ENCODE measurements around the gene DNM3. TPM values are rescaled to one million over a fixed set of nuclear protein-coding genes. Genes with fewer than 3 reads are reported as not detected.

DNM3 gene
- total RNA-seq, 1 donor from 2014 or later: 15.4 TPM

DNA sequence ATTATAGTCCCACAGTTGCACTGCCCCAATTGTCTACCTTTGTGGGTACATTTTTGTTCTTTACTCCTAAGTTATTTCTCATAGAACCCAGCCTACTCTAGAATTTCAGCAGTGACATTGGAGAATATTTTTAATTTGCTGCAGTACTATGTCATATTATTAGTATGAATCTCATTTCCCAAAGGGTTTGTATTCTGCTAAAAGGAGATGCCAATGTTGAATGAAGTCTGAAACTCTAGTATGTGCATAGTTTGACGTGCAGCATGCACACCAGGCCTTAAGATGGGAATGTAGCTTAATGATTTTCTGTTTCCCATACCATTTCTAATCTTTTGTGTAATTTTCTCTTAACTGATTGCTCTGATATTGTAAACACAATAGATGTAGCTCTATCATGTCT is 568.7 kb downstream of the DNM3 start:
- intact Hi-C loops (cut with DNase I): no loop called here
- Histone ChIP-seq H3K4me3 (no peak overlapping the region), H3K27ac (no peak overlapping the region), H3K27me3 (no peaks in the 10 kb centered on the region), H3K9me3 (no peaks in the 10 kb centered on the region), H3K36me3 (no peaks in the 10 kb centered on the region), H3K4me1 (no peaks in the 10 kb centered on the region)
- DNase-seq (no peak), ATAC-seq (no peak)
- no peak for TF ChIP-seq CTCF (IDR thresholded peaks at IDR 0.05)

DNA sequence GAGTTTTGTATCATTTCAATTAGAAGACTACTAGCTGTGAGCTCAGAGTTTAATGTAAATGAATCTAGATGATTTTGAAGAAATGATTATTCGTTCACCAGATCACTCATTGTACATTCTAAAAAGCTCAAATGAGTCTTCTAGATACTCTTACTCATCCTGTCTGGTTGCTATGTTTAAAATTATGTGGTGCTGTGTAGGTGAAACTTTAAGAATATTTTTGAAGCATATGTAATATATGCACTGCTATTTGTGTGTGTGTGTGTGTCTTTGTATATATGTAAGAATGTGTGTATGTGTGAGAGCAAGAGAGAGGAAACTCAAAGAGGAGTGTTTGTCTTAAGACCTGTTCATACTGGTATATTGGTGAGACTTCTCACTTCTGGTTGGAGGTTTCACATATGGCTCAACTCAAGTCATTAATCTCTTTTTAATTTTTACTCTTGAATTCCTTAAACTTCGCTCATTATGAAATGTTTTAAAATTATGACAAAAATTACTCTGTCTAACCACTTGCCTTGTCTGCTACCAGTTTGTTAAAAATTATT is 570.6 kb downstream of the DNM3 start:
- ATAC-seq: no peak

DNA sequence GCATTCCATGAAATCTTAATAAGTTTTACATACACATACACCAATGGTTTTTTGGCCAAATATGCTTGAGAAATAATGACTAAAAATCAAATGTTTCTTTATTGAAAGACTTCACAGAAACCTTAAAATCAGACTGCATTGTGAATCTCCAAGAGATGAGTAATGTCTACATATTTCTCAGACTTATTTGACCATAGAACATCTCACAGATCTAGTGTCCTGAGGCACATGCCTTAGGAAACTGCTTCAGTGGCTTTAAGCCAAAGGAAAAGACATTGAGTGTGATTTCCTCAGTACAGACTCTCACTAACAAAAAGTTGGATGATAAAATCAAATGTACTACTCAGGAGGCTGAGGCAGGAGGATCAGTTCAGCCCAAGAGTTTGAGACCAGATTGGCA is 573.0 kb downstream of the DNM3 start:
- Histone ChIP-seq H3K4me1 (no peaks in the 10 kb centered on the region), H3K9me3 (no peaks in the 10 kb centered on the region), H3K4me3 (no peak overlapping the region), H3K36me3 (no peaks in the 10 kb centered on the region), H3K27ac (no peak overlapping the region), H3K27me3 (no peaks in the 10 kb centered on the region)
- intact Hi-C loops (cut with DNase I): no loop called here
- ATAC-seq (no peak), DNase-seq (no peak)
- no peak for TF ChIP-seq CTCF (IDR thresholded peaks at IDR 0.05)

More for the DNA sequence above, 570.6 kb downstream of the DNM3 start:
- DNase-seq: no peak
- no peak overlapping the region for H3K27ac ChIP-seq
- no peak for TF ChIP-seq CTCF (IDR thresholded peaks at IDR 0.05)
- no peaks in the 10 kb centered on the region for H3K9me3 ChIP-seq
- no peaks in the 10 kb centered on the region for H3K36me3 ChIP-seq
- no peak overlapping the region for H3K4me3 ChIP-seq
- H3K4me1 ChIP-seq: no peaks in the 10 kb centered on the region
- intact Hi-C loops (cut with DNase I): no loop called here
- H3K27me3 ChIP-seq: no peaks in the 10 kb centered on the region

DNA sequence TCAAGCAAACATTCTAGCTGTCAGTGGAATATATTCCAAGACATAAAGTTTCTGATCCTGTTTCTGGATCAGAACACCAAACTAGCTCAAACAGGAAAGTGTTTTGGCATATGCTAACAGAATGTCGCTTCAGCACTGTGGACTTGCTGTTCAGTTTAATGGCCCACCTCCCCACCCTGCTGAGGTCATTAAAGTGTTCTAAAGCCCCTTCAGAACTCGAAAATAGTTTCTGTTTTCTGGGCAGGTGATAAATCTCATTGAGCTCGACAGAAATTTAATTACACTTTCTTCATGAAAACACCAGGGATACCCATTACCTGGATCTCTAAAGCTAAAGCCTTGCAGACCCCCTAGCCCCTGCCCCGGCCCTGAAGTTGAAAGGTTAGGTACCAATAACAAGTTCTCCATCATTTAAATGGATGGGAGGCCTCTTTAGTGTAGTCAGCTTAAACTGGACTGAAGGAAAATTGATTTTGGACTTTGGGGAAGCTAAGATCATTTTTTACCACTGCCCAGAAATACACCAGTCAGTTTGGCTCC is 575.3 kb downstream of the DNM3 start:
- Histone ChIP-seq H3K4me3 (no peak overlapping the region), H3K9me3 (no peaks in the 10 kb centered on the region), H3K4me1 (no peaks in the 10 kb centered on the region), H3K36me3 (no peaks in the 10 kb centered on the region), H3K27me3 (no peaks in the 10 kb centered on the region), H3K27ac (no peak overlapping the region)
- intact Hi-C loops (cut with DNase I): no loop called here
- TF ChIP-seq CTCF (IDR thresholded peaks at IDR 0.05): no peak
- no peak for DNase-seq
- no peak for ATAC-seq

- intact Hi-C loops (cut with DNase I): no loop called here
- Histone ChIP-seq H3K4me1 (no peaks in the 10 kb centered on the region), H3K27ac (no peak overlapping the region), H3K4me3 (no peak overlapping the region), H3K27me3 (no peaks in the 10 kb centered on the region), H3K9me3 (no peaks in the 10 kb centered on the region), H3K36me3 (no peaks in the 10 kb centered on the region)
- DNase-seq (no peak), ATAC-seq (no peak)
- TF ChIP-seq CTCF (IDR thresholded peaks at IDR 0.05): no peak
These were observed 576.3 kb downstream of the DNM3 start for GRCh38 chr1:172417557-172417956.

DNA sequence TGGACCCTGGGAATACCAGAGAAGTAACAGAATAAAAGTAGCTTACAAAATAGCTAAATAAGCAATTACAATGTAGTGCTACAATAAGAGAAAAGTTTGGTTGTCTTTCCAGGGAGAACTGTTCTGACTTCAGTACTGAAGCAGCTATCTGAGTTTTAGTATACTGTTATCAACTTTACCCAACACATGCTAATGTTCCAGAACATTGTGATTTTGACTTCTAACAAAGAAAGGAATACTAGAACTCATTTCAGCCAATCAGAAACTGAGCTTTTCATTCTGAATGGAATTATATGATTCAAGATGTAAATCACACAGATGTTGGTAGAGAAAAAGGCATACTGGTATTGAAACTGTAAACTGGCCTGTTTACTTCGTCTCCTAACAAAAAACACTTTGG is 579.1 kb downstream of the DNM3 start, which contains the start of gene C1orf105:
C1orf105 (plus strand) TSS at position 301 of the 400 bp plus-strand sequence. CDS start 201 bp downstream, outside the sequence.
- no peak within 1 kb of the TSS for H3K27ac ChIP-seq
- no peak for TF ChIP-seq CTCF (IDR thresholded peaks at IDR 0.05)
- ATAC-seq (no peak), DNase-seq (no peak)
- no peak within 1 kb of the TSS for H3K4me3 ChIP-seq
- no peaks in the 10 kb centered on the region for H3K27me3 ChIP-seq
- no peaks in the 10 kb centered on the region for H3K36me3 ChIP-seq
- no peaks in the 10 kb centered on the region for H3K9me3 ChIP-seq
- no peaks in the 10 kb centered on the region for H3K4me1 ChIP-seq
- intact Hi-C loops (cut with DNase I): no loop called here

All from upper lobe of right lung (tissue), 1 donor.